Endodermal cell (in vitro differentiated cells): ENCODE measurements around the gene CCDC77. TPM values are rescaled to one million over a fixed set of nuclear protein-coding genes. Genes with fewer than 3 reads are reported as not detected.
A peak's percentile ranks its signal among the peaks of the same experiment; 100 is the strongest.

Source experiments
- DNase-seq: peaks from one replicate; pipeline ENCODE4 v3.0.0-alpha.2; 2017
- H3K27ac ChIP-seq: 2 replicates; pipeline ENCODE4 v1.5.1; 2013; ENCODE audit warnings: mild to moderate bottlenecking, low read depth, low read length, moderate library complexity
- H3K27me3 ChIP-seq: 2 replicates; pipeline ENCODE4 v1.6.1; 2013; ENCODE audit warnings: mild to moderate bottlenecking, low read length, moderate library complexity; ENCODE audit not compliant: insufficient read depth, control insufficient read depth, poor library complexity, severe bottlenecking
- H3K36me3 ChIP-seq: 2 replicates; pipeline ENCODE4 v1.7.0; 2013; ENCODE audit warnings: mild to moderate bottlenecking, low read length, moderate library complexity; ENCODE audit not compliant: control insufficient read depth, insufficient read depth
- H3K4me1 ChIP-seq: one replicate; pipeline ENCODE4 v1.7.0; 2013; ENCODE audit warnings: low read length; ENCODE audit not compliant: control insufficient read depth, insufficient read depth
- H3K4me3 ChIP-seq: 2 replicates; pipeline ENCODE4 v1.5.1; 2013; ENCODE audit warnings: mild to moderate bottlenecking, low read length, moderate library complexity
- H3K9ac ChIP-seq: 2 replicates; pipeline ENCODE4 v1.6.1; 2013; ENCODE audit warnings: mild to moderate bottlenecking, low read length, moderate library complexity; ENCODE audit not compliant: poor library complexity, severe bottlenecking; ENCODE audit errors: extremely low read depth
- H3K9me3 ChIP-seq: 2 replicates; pipeline ENCODE4 v1.6.1; 2013; ENCODE audit warnings: mild to moderate bottlenecking, low read length, moderate library complexity; ENCODE audit not compliant: control insufficient read depth
- H3K27ac Mint-ChIP-seq: 2 replicates; pipeline ENCODE4 v1.8.0; 2020; ENCODE audit warnings: mixed read lengths
- H3K27me3 Mint-ChIP-seq: 2 replicates; pipeline ENCODE4 v1.8.0; 2021; ENCODE audit warnings: mild to moderate bottlenecking, mixed read lengths; ENCODE audit not compliant: insufficient read depth
- H3K36me3 Mint-ChIP-seq: 2 replicates; pipeline ENCODE4 v1.8.0; 2020; ENCODE audit warnings: low read depth, mixed read lengths
- H3K4me1 Mint-ChIP-seq: 2 replicates; pipeline ENCODE4 v1.8.0; 2020; ENCODE audit warnings: mixed read lengths
- H3K4me3 Mint-ChIP-seq: 2 replicates; pipeline ENCODE4 v1.8.0; 2020; ENCODE audit warnings: mild to moderate bottlenecking, moderate library complexity, mixed read lengths
- H3K9me3 Mint-ChIP-seq: 2 replicates; pipeline ENCODE4 v1.8.0; 2020; ENCODE audit warnings: mild to moderate bottlenecking, mixed read lengths
- CTCF ChIP-seq: fragments of 200-600 bp; sonication (generic); conservative IDR thresholded peaks from 2 replicates; pipeline ENCODE4 v1.5.0; 2021; ENCODE audit warnings: antibody characterized with exemption, mild to moderate bottlenecking
- WGBS, 2 experiments: methylation state at CpG; one replicate each; pipeline versions ENCODE4 v1.1.5 to v1.1.7; 2013; ENCODE audit warnings: missing lambda C conversion rate in 2 of 2, mixed read lengths in 1 of 2; ENCODE audit not compliant: insufficient coverage in 1 of 2, insufficient read length in 1 of 2; 5-methylcytosine and 5-hydroxymethylcytosine counted together
- total RNA-seq, 2 donors: library from RNA; stranded (reverse); fragmentation: NEBNext Ultra II Directional in 1 of 2; extraction: Animal tissue kit (Norgen Biotek cat#: 25700) in 1 of 2; gene quantifications; 2 replicates in 1 of 2; 3 replicates in 1 of 2; pipeline ENCODE4 v1.2.1, GENCODE V29; 2021

CCDC77 gene
- total RNA-seq, 2 donors from 2014 or later: 26.4 to 39.1 TPM

- H3K4me1 Mint-ChIP-seq: peaks cover 20% of the 10 kb centered on the region
- peak overlapping the region; percentile 86 for H3K4me3 Mint-ChIP-seq
- H3K27ac ChIP-seq: no peak overlapping the region
- no peak for DNase-seq
- no peaks in the 10 kb centered on the region for H3K9me3 Mint-ChIP-seq
- no peaks in the 10 kb centered on the region for H3K9me3 ChIP-seq
- H3K27me3 Mint-ChIP-seq: no peaks in the 10 kb centered on the region
- H3K36me3 Mint-ChIP-seq: peaks cover 38% of the 10 kb centered on the region
- H3K36me3 ChIP-seq: peaks cover 41% of the 10 kb centered on the region
- H3K4me1 ChIP-seq: no peaks in the 10 kb centered on the region
- H3K9ac ChIP-seq: peak overlapping the region; percentile 84
- no peak overlapping the region for H3K27ac Mint-ChIP-seq
- 90% methylated on average over 2 to 4 of the region's 4 CpGs for WGBS, 2 experiments
- H3K27me3 ChIP-seq: no peaks in the 10 kb centered on the region
- H3K4me3 ChIP-seq: peak overlapping the region; percentile 92
- TF ChIP-seq CTCF: no peak
These were observed 14.8 kb upstream of the CCDC77 start for GRCh38 chr12:386651-387050.

- peaks cover 25% of the 10 kb centered on the region for H3K36me3 Mint-ChIP-seq
- 9 to 16% methylated on average over 2 of the region's 2 CpGs for WGBS, 2 experiments
- H3K4me1 Mint-ChIP-seq: peaks cover 20% of the 10 kb centered on the region
- Histone ChIP-seq H3K9me3 (no peaks in the 10 kb centered on the region), H3K27ac (no peak overlapping the region), H3K4me3 (peak overlapping the region; percentile 92), H3K36me3 (peaks cover 28% of the 10 kb centered on the region), H3K27me3 (no peaks in the 10 kb centered on the region), H3K4me1 (no peaks in the 10 kb centered on the region), H3K9ac (peak overlapping the region; percentile 84)
- peak overlapping the region; percentile 86 for H3K4me3 Mint-ChIP-seq
- H3K27me3 Mint-ChIP-seq: no peaks in the 10 kb centered on the region
- H3K27ac Mint-ChIP-seq: peak overlapping the region; percentile 99
- DNase-seq: no peak
- TF ChIP-seq CTCF: no peak
- no peaks in the 10 kb centered on the region for H3K9me3 Mint-ChIP-seq
These were observed 13.4 kb upstream of the CCDC77 start for GRCh38 chr12:388012-388411.

- Mint-ChIP-seq H3K9me3 (no peaks in the 10 kb centered on the region), H3K4me3 (peak overlapping the region; percentile 86), H3K27ac (peak overlapping the region; percentile 99), H3K27me3 (no peaks in the 10 kb centered on the region), H3K36me3 (peaks cover 19% of the 10 kb centered on the region), H3K4me1 (peaks cover 20% of the 10 kb centered on the region)
- Histone ChIP-seq H3K9me3 (no peaks in the 10 kb centered on the region), H3K4me1 (no peaks in the 10 kb centered on the region), H3K27ac (peak overlapping the region; percentile 98), H3K36me3 (peaks cover 22% of the 10 kb centered on the region), H3K9ac (peak overlapping the region; percentile 84), H3K4me3 (peak overlapping the region; percentile 92), H3K27me3 (no peaks in the 10 kb centered on the region)
- no peak for TF ChIP-seq CTCF
- 0 to 2% methylated on average over 3 to 35 of the region's 35 CpGs for WGBS, 2 experiments
- no peak for DNase-seq
These were observed 12.8 kb upstream of the CCDC77 start for GRCh38 chr12:388541-389141.
